SK-N-SH (cell line): ENCODE measurements around the gene SNX33. TPM values are rescaled to one million over a fixed set of nuclear protein-coding genes. Genes with fewer than 3 reads are reported as not detected.

ENCODE experiments used
- CTCF ChIA-PET: fragments of 300-600, 350-600 bp; formaldehyde crosslinking; extraction: SDS; loops from one replicate; lab custom pipeline; 2021; lab: Yijun Ruan, JAX
- POLR2A ChIA-PET: fragments of 350-600 bp; sonication (Branson Sonifier 250); formaldehyde crosslinking; extraction: SDS; loops from one replicate; lab custom pipeline; 2020; ENCODE audit warnings: antibody characterized with exemption, inconsistent platforms; lab: Yijun Ruan, JAX
- DNase-seq: peaks from one replicate; pipeline ENCODE4 v3.0.0; 2012
- H2AFZ ChIP-seq: fragments of 200-600 bp; sonication (generic); 2 replicates; pipeline ENCODE4 v1.8.1; 2016; ENCODE audit warnings: antibody characterized with exemption, mild to moderate bottlenecking, low read depth
- H3F3A ChIP-seq: fragments of 200-600 bp; sonication (generic); replicated peaks from 2 replicates; pipeline ENCODE3; 2016; ENCODE audit warnings: antibody characterized with exemption, mild to moderate bottlenecking; ENCODE audit not compliant: insufficient read depth
- H3K27ac ChIP-seq, 2 experiments: fragments of 200-500 bp in 1 of 2; fragments of 200-600 bp in 1 of 2; sonication (Bioruptor generic) in 1 of 2; sonication (generic), shearing (Covaris generic) in 1 of 2; 2 replicates each; pipeline versions ENCODE4 v1.5.1 to v1.6.1; 2014 to 2016; ENCODE audit warnings: low read depth in 2 of 2, inconsistent platforms in 1 of 2, low read length in 1 of 2, mild to moderate bottlenecking in 1 of 2, mixed read lengths in 1 of 2
- H3K27me3 ChIP-seq: fragments of 200-600 bp; sonication (generic), shearing (Covaris generic); 2 replicates; pipeline ENCODE4 v1.6.1; 2016; ENCODE audit warnings: mixed run types; ENCODE audit not compliant: insufficient read depth
- H3K36me3 ChIP-seq, 2 experiments: fragments of 200-500 bp in 1 of 2; fragments of 200-600 bp in 1 of 2; sonication (Bioruptor generic) in 1 of 2; sonication (generic) in 1 of 2; replicated peaks in 1 of 2; 2 replicates each; pipeline versions ENCODE3 to v1.5.1; 2014 to 2016; ENCODE audit warnings: low read length in 1 of 2, mild to moderate bottlenecking in 1 of 2; ENCODE audit not compliant: insufficient read depth in 2 of 2, control insufficient read depth in 1 of 2
- H3K4me1 ChIP-seq, 2 experiments: fragments of 200-500 bp in 1 of 2; fragments of 200-600 bp in 1 of 2; sonication (Bioruptor generic) in 1 of 2; sonication (generic), shearing (Covaris generic) in 1 of 2; 2 replicates each; pipeline versions ENCODE4 v1.5.1 to v1.6.1; 2014 to 2016; ENCODE audit warnings: low read depth in 1 of 2, low read length in 1 of 2, mixed run types in 1 of 2; ENCODE audit not compliant: insufficient read depth in 2 of 2, control insufficient read depth in 1 of 2
- H3K4me2 ChIP-seq: fragments of 200-600 bp; sonication (generic), shearing (Covaris generic); 2 replicates; pipeline ENCODE4 v1.6.1; 2017; ENCODE audit warnings: mixed run types
- H3K4me3 ChIP-seq, 2 experiments: fragments of 200-500 bp in 1 of 2; fragments of 200-600 bp in 1 of 2; sonication (Bioruptor generic) in 1 of 2; sonication (generic), shearing (Covaris generic) in 1 of 2; 2 replicates each; pipeline versions ENCODE4 v1.5.1 to v1.8.1; 2014 to 2016; ENCODE audit warnings: low read depth in 2 of 2, inconsistent platforms in 1 of 2, low read length in 1 of 2, mild to moderate bottlenecking in 1 of 2, mixed read lengths in 1 of 2, moderate library complexity in 1 of 2
- H3K79me2 ChIP-seq: fragments of 200-600 bp; sonication (generic); 2 replicates; pipeline ENCODE4 v1.8.1; 2017; ENCODE audit warnings: mild to moderate bottlenecking; ENCODE audit not compliant: insufficient read depth
- H3K9ac ChIP-seq: fragments of 200-600 bp; sonication (generic); 2 replicates; pipeline ENCODE4 v1.6.1; 2017; ENCODE audit warnings: mixed run types
- H3K9me2 ChIP-seq: fragments of 200-600 bp; sonication (generic); 2 replicates; pipeline ENCODE4 v1.6.1; 2017; ENCODE audit warnings: mixed run types
- H3K9me3 ChIP-seq: fragments of 200-600 bp; sonication (generic); 2 replicates; pipeline ENCODE4 v1.6.1; 2017; ENCODE audit warnings: mixed run types, mild to moderate bottlenecking, moderate library complexity
- H4K20me1 ChIP-seq: fragments of 200-600 bp; sonication (generic); 2 replicates; pipeline ENCODE4 v1.6.1; 2017; ENCODE audit warnings: mild to moderate bottlenecking, mixed run types; ENCODE audit not compliant: insufficient read depth
- EZH2phosphoT487 ChIP-seq: fragments of 200-600 bp; sonication (generic); IDR thresholded peaks from 2 replicates; pipeline ENCODE4 v1.6.1; 2017; ENCODE audit warnings: low read depth, mixed run types, mild to moderate bottlenecking, antibody characterized with exemption, moderate library complexity, borderline replicate concordance
- FOXJ3 ChIP-seq: sonication (generic); formaldehyde crosslinking; IDR thresholded peaks from 2 replicates; pipeline ENCODE4 v1.5.1; 2020; ENCODE audit warnings: mild to moderate bottlenecking, missing genetic modification reagents
- FOXM1 ChIP-seq: IDR thresholded peaks from 2 replicates; pipeline ENCODE4 v1.4.0; 2012; ENCODE audit warnings: low read depth, mild to moderate bottlenecking
- GABPA ChIP-seq: IDR thresholded peaks from 2 replicates; pipeline ENCODE4 v1.4.0; 2012; ENCODE audit warnings: low read depth, mild to moderate bottlenecking
- GATA2 ChIP-seq: sonication (generic); formaldehyde crosslinking; IDR thresholded peaks from 2 replicates; pipeline ENCODE4 v1.5.0; 2020; ENCODE audit warnings: mild to moderate bottlenecking, missing genetic modification reagents
- IRF3 ChIP-seq: fragments of 150-350 bp; IDR thresholded peaks from 2 replicates; pipeline ENCODE4 v1.6.1; 2016; ENCODE audit warnings: mild to moderate bottlenecking, low read depth, low read length
- JUND ChIP-seq: IDR thresholded peaks from 2 replicates; pipeline ENCODE4 v1.4.0; 2012
- MXI1 ChIP-seq: IDR thresholded peaks from 2 replicates; pipeline ENCODE4 v1.6.1; 2012; ENCODE audit warnings: mild to moderate bottlenecking, low read depth, low read length, improper control_type of control experiment
- POLR2AphosphoS5 ChIP-seq: IDR thresholded peaks from 2 replicates; pipeline ENCODE4 v1.6.1; 2012; ENCODE audit warnings: low read depth, low read length
- REST ChIP-seq: IDR thresholded peaks from 2 replicates; pipeline ENCODE4 v1.6.1; 2012; ENCODE audit warnings: mild to moderate bottlenecking, low read depth, low read length, moderate library complexity
- RFX5 ChIP-seq: IDR thresholded peaks from 2 replicates; pipeline ENCODE4 v1.6.1; 2012; ENCODE audit warnings: mild to moderate bottlenecking, improper control_type of control experiment, low read length
- SIN3A ChIP-seq: IDR thresholded peaks from 2 replicates; pipeline ENCODE4 v1.6.1; 2012; ENCODE audit warnings: low read depth, mild to moderate bottlenecking, low read length, moderate library complexity, borderline replicate concordance
- SMC3 ChIP-seq: IDR thresholded peaks from 2 replicates; pipeline ENCODE4 v1.6.1; 2012; ENCODE audit warnings: low read depth, low read length, improper control_type of control experiment
- YY1 ChIP-seq: IDR thresholded peaks from 2 replicates; pipeline ENCODE4 v1.4.0; 2012; ENCODE audit warnings: low read depth, mild to moderate bottlenecking
- WGBS: methylation state at CpG from one replicate; pipeline ENCODE4 v1.1.6; 2017; ENCODE audit warnings: low lambda C conversion rate; 5-methylcytosine and 5-hydroxymethylcytosine counted together
- polyA plus RNA-seq, 3 experiments: library from polyadenylated mRNA; depleted of rRNA; stranded (reverse); fragments of >200 nt; gene quantifications; 2 replicates each; pipeline ENCODE4 v1.2.3, GENCODE V29; 2012
- TF ChIP-seq, protein P1 (sequence below): IDR thresholded peaks from 2 replicates; pipeline ENCODE4 v1.4.0; 2012; ENCODE audit warnings: low read depth, borderline replicate concordance

The SNX33 gene
- polyA plus RNA-seq, 1 of the 3 experiments (the other 2 are of a cell fraction) = 7.7 TPM

DNA sequence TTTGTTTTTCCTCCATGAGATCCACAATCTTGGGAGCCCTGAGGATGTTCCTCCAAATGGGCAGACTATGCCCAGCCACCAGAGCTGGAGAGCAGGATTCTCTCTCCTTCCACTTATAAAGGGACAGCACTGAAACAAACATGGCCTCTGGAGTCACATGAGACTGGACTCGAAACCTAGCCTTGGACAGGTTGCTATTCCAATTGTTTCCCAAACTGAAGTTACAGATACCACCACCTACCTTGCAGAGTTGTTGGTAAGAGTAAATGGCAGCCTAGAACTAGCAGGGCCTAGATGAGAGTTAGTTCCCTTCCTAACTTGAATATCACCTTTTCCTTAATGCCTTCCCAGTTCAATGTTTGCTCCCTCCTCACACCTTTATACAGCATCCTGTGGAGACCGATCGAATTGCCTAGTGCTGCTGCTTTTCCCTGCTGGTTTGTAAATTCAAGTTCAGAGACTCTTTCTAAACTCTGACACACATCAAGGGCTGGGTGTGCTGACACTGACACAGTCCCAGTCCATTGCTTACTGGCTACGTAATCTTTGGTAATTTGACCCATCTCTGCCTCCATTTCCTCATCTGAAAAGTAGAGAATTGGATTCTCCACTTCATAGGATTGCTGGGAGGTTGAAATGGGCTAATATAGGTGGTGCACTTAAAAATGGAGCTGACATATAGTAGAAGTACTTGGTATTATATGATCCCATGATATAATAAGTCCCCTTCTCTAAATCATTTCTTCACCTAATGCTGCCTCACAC, 10.3 kb upstream of the SNX33 start:
- H3K27me3 ChIP-seq = no peaks in the 10 kb centered on the region
- peak overlapping the region in 1 of 2 experiments; percentile 87; a peak in 1 of 4 replicates for H3K27ac ChIP-seq
- POLR2A ChIA-PET = interaction anchor here (1.4 kb wide), 1 partner anchor 12 kb away, joined by 4 read pairs; the partner anchor contains the start of gene SNUPN
- H3K4me1 ChIP-seq = peaks cover 11% of the 10 kb centered on the region in 2 experiments; a peak in 2 of 4 replicates
- WGBS = 71% methylated on average over 4 of the region's 4 CpGs
- peaks cover 20% of the 10 kb centered on the region for H4K20me1 ChIP-seq
- H3K4me3 ChIP-seq = peak overlapping the region; percentile 71 to 76; a peak in 3 of 4 replicates
- DNase-seq = no peak
- H3K9me2 ChIP-seq = no peaks in the 10 kb centered on the region
- H3K36me3 ChIP-seq = peaks cover 0 to 5% of the 10 kb centered on the region in 2 experiments
- peak overlapping the region; percentile 91 for H3K4me2 ChIP-seq
- H2AFZ ChIP-seq = no peak overlapping the region
- H3F3A ChIP-seq = peaks cover 21% of the 10 kb centered on the region
- CTCF ChIA-PET = interaction anchor here (1.1 to 1.5 kb wide), 4 partner anchors 10 to 16 kb away, joined by 3 to 9 read pairs (median 7); partner anchors contain the start of genes SNUPN and SNX33
- TF ChIP-seq IRF3 (no peak), SIN3A (no peak), FOXM1 (no peak), FOXJ3 (CRISPR knock-in tag) (no peak), POLR2AphosphoS5 (no peak), RFX5 (no peak), EZH2phosphoT487 (no peak), YY1 (no peak), GABPA (no peak)
- TF ChIP-seq, protein P1, sequence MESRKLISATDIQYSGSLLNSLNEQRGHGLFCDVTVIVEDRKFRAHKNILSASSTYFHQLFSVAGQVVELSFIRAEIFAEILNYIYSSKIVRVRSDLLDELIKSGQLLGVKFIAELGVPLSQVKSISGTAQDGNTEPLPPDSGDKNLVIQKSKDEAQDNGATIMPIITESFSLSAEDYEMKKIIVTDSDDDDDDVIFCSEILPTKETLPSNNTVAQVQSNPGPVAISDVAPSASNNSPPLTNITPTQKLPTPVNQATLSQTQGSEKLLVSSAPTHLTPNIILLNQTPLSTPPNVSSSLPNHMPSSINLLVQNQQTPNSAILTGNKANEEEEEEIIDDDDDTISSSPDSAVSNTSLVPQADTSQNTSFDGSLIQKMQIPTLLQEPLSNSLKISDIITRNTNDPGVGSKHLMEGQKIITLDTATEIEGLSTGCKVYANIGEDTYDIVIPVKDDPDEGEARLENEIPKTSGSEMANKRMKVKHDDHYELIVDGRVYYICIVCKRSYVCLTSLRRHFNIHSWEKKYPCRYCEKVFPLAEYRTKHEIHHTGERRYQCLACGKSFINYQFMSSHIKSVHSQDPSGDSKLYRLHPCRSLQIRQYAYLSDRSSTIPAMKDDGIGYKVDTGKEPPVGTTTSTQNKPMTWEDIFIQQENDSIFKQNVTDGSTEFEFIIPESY = no peak
- H3K79me2 ChIP-seq = peaks cover 49% of the 10 kb centered on the region
- H3K9ac ChIP-seq = peak overlapping the region; percentile 83
- H3K9me3 ChIP-seq = no peaks in the 10 kb centered on the region

DNA sequence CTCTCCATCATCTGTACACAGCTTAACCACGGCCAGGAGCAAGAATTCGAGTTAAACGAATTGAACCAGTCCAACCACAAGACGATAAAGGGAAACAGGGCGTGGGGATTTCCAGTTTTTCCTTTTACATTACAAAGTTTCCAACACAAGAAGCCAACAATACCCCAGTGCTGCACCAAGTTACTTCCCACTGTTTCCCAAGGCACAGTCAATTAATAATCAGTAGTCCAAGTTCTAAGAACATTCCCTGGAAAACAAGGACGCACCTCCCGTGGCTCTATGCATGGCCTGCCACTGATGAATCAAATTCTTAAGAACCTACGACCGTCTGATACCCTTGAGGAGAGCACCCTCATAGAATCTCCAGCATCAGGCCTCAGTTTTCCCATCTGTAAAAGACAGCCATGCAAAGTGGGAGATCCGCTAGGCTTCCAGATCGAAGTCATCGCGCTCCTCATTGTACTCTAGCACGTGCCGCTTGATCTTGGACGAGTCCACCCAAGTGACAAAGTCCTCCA, 8.5 kb upstream of the SNX33 start:
- 4% methylated on average over 16 of the region's 16 CpGs for WGBS
- no peak for TF ChIP-seq JUND
- TF ChIP-seq GATA2 (CRISPR knock-in tag) = no peak
- TF ChIP-seq EZH2phosphoT487 = no peak
- no peak for TF ChIP-seq REST
- TF ChIP-seq FOXJ3 (CRISPR knock-in tag) = no peak
- TF ChIP-seq SMC3 = no peak
- TF ChIP-seq, protein P1 = no peak
- no peak for TF ChIP-seq GABPA
- no peak; the same call in 1 of the 2 replicates for TF ChIP-seq MXI1

More for the DNA sequence above, 8.5 kb upstream of the SNX33 start:
- Histone ChIP-seq H3K27ac (peak overlapping the region; percentile 85 to 87), H3K4me3 (peak overlapping the region; percentile 71 to 76), H3K4me1 (peaks cover 11% of the 10 kb centered on the region in 2 experiments; a peak in 2 of 4 replicates), H4K20me1 (peaks cover 20% of the 10 kb centered on the region), H2AFZ (no peak overlapping the region), H3K27me3 (no peaks in the 10 kb centered on the region), H3K9ac (peak overlapping the region; percentile 83), H3K9me3 (no peaks in the 10 kb centered on the region), H3K36me3 (peaks cover 0 to 5% of the 10 kb centered on the region in 2 experiments), H3K79me2 (peaks cover 49% of the 10 kb centered on the region), H3K9me2 (no peaks in the 10 kb centered on the region), H3K4me2 (peak overlapping the region; percentile 91), H3F3A (peaks cover 31% of the 10 kb centered on the region)
- ChIA-PET CTCF (interaction anchor here (0.9 to 4.0 kb wide), 10 partner anchors 8 to 271 kb away, joined by 3 to 27 read pairs (median 4); partner anchors contain the start of genes MAN2C1, PTPN9, SNUPN and SNX33), POLR2A (interaction anchor here (0.6 to 2.5 kb wide), 11 partner anchors 8 to 271 kb away, joined by 3 to 31 read pairs (median 6); partner anchors contain the start of genes MAN2C1, PTPN9, SIN3A and SNUPN)
- no peak for DNase-seq
